GM06990 (cell line): ENCODE measurements around the gene NPS.

Experiments used
- DNase-seq: peaks from one replicate; pipeline ENCODE4 v3.0.0-alpha.2; 2011; ENCODE audit not compliant: insufficient read length; ENCODE audit errors: extremely low read depth
- H3K27me3 ChIP-seq: replicated peaks from 2 replicates; pipeline ENCODE4 v1.6.0; 2011; ENCODE audit warnings: low read length; ENCODE audit not compliant: control insufficient read depth, insufficient read depth
- H3K36me3 ChIP-seq: 2 replicates; pipeline ENCODE4 v1.5.1; 2011; ENCODE audit warnings: low read length; ENCODE audit not compliant: control insufficient read depth, insufficient read depth
- H3K4me3 ChIP-seq: replicated peaks from 2 replicates; pipeline ENCODE4 v1.5.1; 2011; ENCODE audit warnings: low read depth, mild to moderate bottlenecking, control low read depth, low read length
- CTCF ChIP-seq: IDR thresholded peaks from 2 replicates; pipeline ENCODE4 v1.5.1; 2011; ENCODE audit warnings: low read length, control low read depth, mild to moderate bottlenecking, inconsistent platforms; ENCODE audit not compliant: insufficient read depth, poor library complexity, severe bottlenecking

NPS gene

GRCh38 chr10:127524908-127525665, 24.0 kb upstream of the NPS start:
- H3K4me3 ChIP-seq: no peak overlapping the region
- H3K27me3 ChIP-seq: no peaks in the 10 kb centered on the region
- no peak for TF ChIP-seq CTCF
- H3K36me3 ChIP-seq: no peaks in the 10 kb centered on the region
- DNase-seq: no peak

GRCh38 chr10:127525686-127526085, 23.4 kb upstream of the NPS start:
- TF ChIP-seq CTCF: no peak
- Histone ChIP-seq H3K27me3 (no peaks in the 10 kb centered on the region), H3K4me3 (no peak overlapping the region), H3K36me3 (no peaks in the 10 kb centered on the region)
- no peak for DNase-seq

- Histone ChIP-seq H3K36me3 (no peaks in the 10 kb centered on the region), H3K4me3 (no peak overlapping the region), H3K27me3 (no peaks in the 10 kb centered on the region)
- no peak for TF ChIP-seq CTCF
- no peak for DNase-seq
These were observed 22.9 kb upstream of the NPS start for GRCh38 chr10:127526161-127526560.

DNA sequence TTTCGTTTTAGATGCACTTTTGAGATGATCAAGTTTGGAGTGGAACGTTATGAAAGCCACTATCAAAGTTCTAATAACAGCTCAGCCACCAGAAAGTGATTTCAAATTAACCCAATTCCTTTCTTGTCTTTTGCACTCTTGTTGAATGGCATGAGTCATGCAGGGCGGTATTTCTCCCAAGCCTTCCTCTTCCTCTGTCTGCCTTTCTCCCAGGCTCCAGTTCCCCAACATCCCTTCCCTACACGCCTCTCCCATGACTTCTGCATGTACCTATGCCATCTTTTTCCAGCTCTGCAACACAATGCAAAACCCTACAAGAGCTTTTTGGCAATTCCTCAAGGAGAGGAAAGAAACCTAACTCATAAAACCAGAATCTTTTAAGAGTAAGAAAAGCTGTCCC, 21.8 kb upstream of the NPS start:
- H3K27me3 ChIP-seq: no peaks in the 10 kb centered on the region
- no peak for TF ChIP-seq CTCF
- no peak for DNase-seq
- H3K36me3 ChIP-seq: no peaks in the 10 kb centered on the region
- H3K4me3 ChIP-seq: no peak overlapping the region

DNA sequence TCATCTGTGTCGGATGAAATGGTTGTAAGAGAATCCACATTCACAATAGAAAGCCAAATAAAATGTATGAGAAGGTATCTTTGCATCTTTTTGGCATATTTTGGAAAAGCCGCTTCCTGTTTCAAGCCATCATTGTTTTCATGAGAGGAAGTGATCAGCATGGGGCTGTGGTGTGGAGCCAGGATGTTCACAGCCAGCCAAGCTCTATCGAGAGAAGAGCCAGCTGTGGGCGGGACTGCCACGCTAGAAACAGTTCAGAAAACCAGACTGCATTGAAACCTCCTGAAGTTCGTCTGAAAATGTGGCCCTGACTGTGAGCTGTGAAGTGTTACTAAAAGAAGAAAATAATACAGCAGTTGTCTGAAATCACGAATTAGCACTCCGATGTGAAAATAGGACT, 21.2 kb upstream of the NPS start:
- Histone ChIP-seq H3K36me3 (no peaks in the 10 kb centered on the region), H3K27me3 (no peaks in the 10 kb centered on the region), H3K4me3 (no peak overlapping the region)
- DNase-seq: no peak
- TF ChIP-seq CTCF: no peak

- DNase-seq: no peak
- Histone ChIP-seq H3K36me3 (no peaks in the 10 kb centered on the region), H3K4me3 (no peak overlapping the region), H3K27me3 (no peaks in the 10 kb centered on the region)
- TF ChIP-seq CTCF: no peak
These were observed 16.9 kb upstream of the NPS start for GRCh38 chr10:127532193-127532592.
